Mucosa of descending colon (tissue), 3 donors: ENCODE data around the gene MFF. TPM values are rescaled to one million over a fixed set of nuclear protein-coding genes. Genes with fewer than 3 reads are reported as not detected.

ENCODE experiments used
- ATAC-seq: fragments of 200-7000 bp; cut with Tn5 transposase; one replicate; pipeline ENCODE4 v1.9.1; 2020; ENCODE audit warnings: mild to moderate bottlenecking, moderate library complexity
- DNase-seq, 3 donors: peaks; one replicate each; pipeline ENCODE4 v3.0.0-alpha.2; 2020
- H3K36me3 ChIP-seq: fragments of 200-600 bp; one replicate; pipeline ENCODE4 v1.8.0; 2021; ENCODE audit warnings: low read depth, mild to moderate bottlenecking
- H3K4me1 ChIP-seq: fragments of 200-600 bp; one replicate; pipeline ENCODE4 v1.8.0; 2021; ENCODE audit warnings: low read depth, mild to moderate bottlenecking
- H3K4me3 ChIP-seq: fragments of 200-600 bp; one replicate; pipeline ENCODE4 v1.8.0; 2021; ENCODE audit warnings: mild to moderate bottlenecking
- H3K9me3 ChIP-seq: fragments of 200-600 bp; one replicate; pipeline ENCODE4 v1.8.0; 2021; ENCODE audit warnings: mild to moderate bottlenecking
- intact Hi-C, 2 donors: fragments of 100-400 bp; cut with DNase I in 1 of 2; cut with micrococcal nuclease in 1 of 2; formaldehyde crosslinking; loops; one replicate each; pipeline versions ENCODE4 v1.11.0 to v1.11.1; 2022; cut with DNase I, micrococcal nuclease
- long read RNA-seq, 2 donors: library from polyadenylated mRNA; unstranded; transcript quantifications; one replicate each; pipeline ENCODE4 v2.0.0, GENCODE V29; 2019 to 2021
- total RNA-seq, 3 donors: library from RNA; stranded (reverse); fragmentation: NEBNext Ultra II Directional in 2 of 3; extraction: Animal tissue kit (Norgen Biotek cat#: 25700) in 2 of 3; gene quantifications; one replicate each; pipeline versions ENCODE4 v1.2.1 to v1.2.4, GENCODE V29; 2021 to 2023
- TF ChIP-seq, protein P1 (sequence below): fragments of 200-600 bp; IDR thresholded peaks from one replicate; pipeline ENCODE4 v1.8.0; 2022; ENCODE audit warnings: antibody characterized with exemption, mild to moderate bottlenecking
- donor health status: DM: no; HTN: no; CAD: no; lungs with moderate emphysema.
- donor health status: DM: no; HTN: no; CAD: no.
- donor health status: DM: no; HTN: yes; CAD: no.

The MFF gene, protein sequence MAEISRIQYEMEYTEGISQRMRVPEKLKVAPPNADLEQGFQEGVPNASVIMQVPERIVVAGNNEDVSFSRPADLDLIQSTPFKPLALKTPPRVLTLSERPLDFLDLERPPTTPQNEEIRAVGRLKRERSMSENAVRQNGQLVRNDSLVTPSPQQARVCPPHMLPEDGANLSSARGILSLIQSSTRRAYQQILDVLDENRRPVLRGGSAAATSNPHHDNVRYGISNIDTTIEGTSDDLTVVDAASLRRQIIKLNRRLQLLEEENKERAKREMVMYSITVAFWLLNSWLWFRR
- total RNA-seq: 10 to 100 TPM; 73.3 to 80.2 (median 77.0) TPM
- long read RNA-seq, donor 1, transcript MFF-205 (7 exons, 1,085 nt): minor isoform, 12 of 126 reads
- long read RNA-seq, donor 1, transcript MFF-201 (9 exons, 2,004 nt): major isoform, 38 of 126 reads
- long read RNA-seq, donor 1, transcript MFF-203 (8 exons, 1,716 nt): minor isoform, 7 of 126 reads
- long read RNA-seq, donor 1, partial matches to known transcripts: 5 of 126 reads
- long read RNA-seq, donor 1, other reads (novel, unspliced or antisense): 49 of 126 reads
- long read RNA-seq, donor 2, transcript MFF-207 (6 exons, 1,548 nt): minor isoform, 5 of 87 reads
- long read RNA-seq, donor 2, transcript MFF-201 (9 exons, 2,004 nt): minor isoform, 12 of 87 reads
- long read RNA-seq, donor 2, transcript MFF-205 (7 exons, 1,085 nt): major isoform, 22 of 87 reads
- long read RNA-seq, donor 2, transcript MFF-219 (5 exons, 820 nt): minor isoform, 7 of 87 reads
- long read RNA-seq, donor 2, partial matches to known transcripts: 3 of 87 reads
- long read RNA-seq, donor 2, other reads (novel, unspliced or antisense): 32 of 87 reads

DNA sequence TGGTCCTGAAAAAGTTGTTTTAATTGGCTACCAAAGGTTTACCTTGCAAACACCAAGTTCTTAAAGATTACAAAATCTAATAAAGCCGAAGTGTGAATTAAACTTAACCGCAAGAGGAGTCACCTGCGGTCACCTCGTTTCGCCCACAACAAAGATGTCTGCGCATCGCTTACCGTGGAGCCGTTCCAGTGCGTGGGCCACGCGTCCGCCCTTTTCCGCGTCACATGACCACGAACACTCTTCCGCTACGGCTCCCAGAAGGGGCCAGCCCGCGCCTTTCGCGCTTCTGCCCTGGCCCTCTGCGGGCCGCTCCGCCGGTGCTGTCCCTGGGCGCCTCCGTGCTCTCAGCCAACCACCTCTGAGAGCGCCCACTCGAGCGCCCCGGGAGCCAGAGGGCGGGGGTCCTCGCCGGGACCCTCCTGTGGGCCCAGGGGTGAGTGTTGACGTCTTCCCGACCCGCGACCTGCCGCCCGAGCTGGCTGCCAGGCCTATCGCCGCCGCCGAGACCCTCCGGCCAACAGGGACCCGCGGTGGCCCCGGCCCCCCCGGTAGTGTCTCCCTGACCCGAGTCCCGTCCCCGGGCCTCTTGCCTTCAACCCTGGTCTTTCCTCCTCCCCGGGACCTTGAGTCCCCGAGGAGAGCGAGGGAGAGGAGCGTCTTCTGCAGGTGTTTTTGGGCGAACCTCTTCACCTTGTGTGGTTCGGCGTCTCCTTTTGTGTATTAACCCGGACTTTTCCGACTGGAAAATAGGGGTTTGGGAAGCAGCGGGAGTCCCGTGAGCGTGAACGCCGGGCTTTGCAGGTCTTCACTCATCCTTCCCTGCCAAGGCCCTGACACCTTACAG is at the start of gene MFF:
MFF (plus strand) TSS at position 257 of the 844 bp plus-strand sequence. CDS start 5,415 bp downstream, outside the sequence.
- peaks cover 13% of the 10 kb centered on the region for H3K4me1 ChIP-seq
- no peaks in the 10 kb centered on the region for H3K9me3 ChIP-seq
- peak; percentile 100 for ATAC-seq
- TF ChIP-seq, protein P1, sequence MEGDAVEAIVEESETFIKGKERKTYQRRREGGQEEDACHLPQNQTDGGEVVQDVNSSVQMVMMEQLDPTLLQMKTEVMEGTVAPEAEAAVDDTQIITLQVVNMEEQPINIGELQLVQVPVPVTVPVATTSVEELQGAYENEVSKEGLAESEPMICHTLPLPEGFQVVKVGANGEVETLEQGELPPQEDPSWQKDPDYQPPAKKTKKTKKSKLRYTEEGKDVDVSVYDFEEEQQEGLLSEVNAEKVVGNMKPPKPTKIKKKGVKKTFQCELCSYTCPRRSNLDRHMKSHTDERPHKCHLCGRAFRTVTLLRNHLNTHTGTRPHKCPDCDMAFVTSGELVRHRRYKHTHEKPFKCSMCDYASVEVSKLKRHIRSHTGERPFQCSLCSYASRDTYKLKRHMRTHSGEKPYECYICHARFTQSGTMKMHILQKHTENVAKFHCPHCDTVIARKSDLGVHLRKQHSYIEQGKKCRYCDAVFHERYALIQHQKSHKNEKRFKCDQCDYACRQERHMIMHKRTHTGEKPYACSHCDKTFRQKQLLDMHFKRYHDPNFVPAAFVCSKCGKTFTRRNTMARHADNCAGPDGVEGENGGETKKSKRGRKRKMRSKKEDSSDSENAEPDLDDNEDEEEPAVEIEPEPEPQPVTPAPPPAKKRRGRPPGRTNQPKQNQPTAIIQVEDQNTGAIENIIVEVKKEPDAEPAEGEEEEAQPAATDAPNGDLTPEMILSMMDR: no peak
- no peaks in the 10 kb centered on the region for H3K36me3 ChIP-seq
- peak within 1 kb of the TSS; percentile 94 for H3K4me3 ChIP-seq
- intact Hi-C loops: no loop called here
- DNase-seq: peak; percentile 94 to 96 (median 96)

DNA sequence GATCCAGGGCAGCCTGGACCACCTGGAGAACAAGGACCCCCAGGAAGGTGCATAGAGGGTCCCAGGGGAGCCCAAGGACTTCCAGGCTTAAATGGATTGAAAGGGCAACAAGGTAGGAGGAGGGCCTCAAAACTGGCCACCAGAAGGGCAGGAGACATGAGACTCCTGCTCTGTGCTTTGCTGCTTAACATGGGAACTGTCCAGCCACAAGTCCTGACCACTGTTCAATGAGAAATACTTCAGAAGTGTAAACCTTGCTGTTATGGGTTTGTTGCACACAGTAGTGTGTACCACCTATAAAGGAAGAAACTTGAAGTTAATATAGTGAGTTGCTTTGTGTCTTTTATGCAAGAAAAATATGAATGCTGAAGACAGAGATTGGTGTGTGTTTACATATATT is 44.2 kb upstream of the MFF start:
- TF ChIP-seq, protein P1: no peak

DNA sequence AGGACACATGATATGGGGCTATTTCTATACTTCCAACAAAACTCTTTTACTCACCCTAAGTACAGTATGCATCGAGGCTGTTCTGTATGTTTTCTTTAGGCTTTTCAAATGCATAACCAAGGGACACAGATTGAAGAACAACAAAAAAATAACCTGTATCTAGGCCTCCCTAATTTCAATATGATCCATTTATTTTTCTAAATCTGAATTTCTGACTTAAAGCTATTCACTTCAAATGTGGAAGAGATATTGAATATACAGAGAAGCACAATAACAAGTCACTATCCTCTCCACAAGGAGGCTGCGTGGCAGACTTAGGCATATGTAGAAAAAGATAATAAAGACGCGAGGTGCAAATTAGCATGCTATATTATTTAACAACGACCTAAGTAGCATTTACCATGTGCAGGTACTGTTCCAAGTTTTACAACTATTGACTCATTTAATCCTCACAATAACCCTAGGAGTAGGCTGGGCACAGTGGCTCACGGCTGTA is 39.3 kb upstream of the MFF start:
- Histone ChIP-seq H3K9me3 (no peaks in the 10 kb centered on the region), H3K4me3 (no peak overlapping the region), H3K36me3 (no peaks in the 10 kb centered on the region), H3K4me1 (no peaks in the 10 kb centered on the region)
- ATAC-seq (no peak), DNase-seq (no peak)
- intact Hi-C loops: no loop called here
- TF ChIP-seq, protein P1: no peak

More for the DNA sequence above, 44.2 kb upstream of the MFF start:
- H3K4me3 ChIP-seq: no peak overlapping the region
- H3K9me3 ChIP-seq: no peaks in the 10 kb centered on the region
- intact Hi-C loops: no loop called here
- no peaks in the 10 kb centered on the region for H3K4me1 ChIP-seq
- DNase-seq: no peak
- H3K36me3 ChIP-seq: no peaks in the 10 kb centered on the region
- ATAC-seq: no peak

DNA sequence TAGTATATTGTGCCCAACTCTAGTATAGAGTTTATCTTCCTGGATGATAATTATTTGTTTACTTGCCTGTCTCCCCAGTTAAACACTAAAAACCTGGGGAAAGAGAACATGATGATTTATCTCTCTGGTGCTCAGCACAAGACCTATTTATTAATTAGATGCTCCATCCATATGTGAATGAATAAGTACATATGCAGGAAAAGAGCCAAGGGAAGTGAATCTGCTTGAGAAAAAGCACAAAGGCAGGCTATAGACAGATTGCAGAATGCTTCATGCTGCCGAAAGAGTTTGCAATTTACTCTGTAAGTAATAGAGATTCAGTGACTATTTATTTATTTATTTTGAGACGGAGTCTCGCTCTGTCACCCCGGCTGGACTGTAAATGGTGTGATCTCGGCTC is 37.3 kb upstream of the MFF start:
- ATAC-seq: no peak
- Histone ChIP-seq H3K4me1 (no peaks in the 10 kb centered on the region), H3K4me3 (no peak overlapping the region), H3K9me3 (no peaks in the 10 kb centered on the region), H3K36me3 (no peaks in the 10 kb centered on the region)
- no peak for DNase-seq
- TF ChIP-seq, protein P1: no peak
- intact Hi-C loops: no loop called here

DNA sequence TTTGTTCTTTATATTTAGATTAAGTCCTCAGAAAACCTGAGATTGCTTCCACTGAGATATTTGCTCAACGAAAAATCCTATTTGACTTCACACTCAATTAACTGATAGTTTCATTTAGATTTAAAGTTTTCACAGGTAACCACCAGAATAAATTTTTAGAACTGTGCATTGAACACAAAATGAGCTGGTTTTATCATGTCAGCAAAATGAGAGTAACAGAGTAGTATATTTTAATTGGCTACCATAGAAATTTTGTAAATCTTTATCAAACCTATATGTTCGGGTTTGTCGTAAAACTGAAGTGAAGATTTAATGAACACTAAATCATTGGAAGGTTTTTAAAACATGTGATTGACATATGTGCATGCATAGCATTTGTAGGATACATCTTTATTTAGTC is 32.7 kb upstream of the MFF start:
- H3K4me1 ChIP-seq: no peaks in the 10 kb centered on the region
- no peak for ATAC-seq
- no peaks in the 10 kb centered on the region for H3K9me3 ChIP-seq
- H3K4me3 ChIP-seq: no peak overlapping the region
- TF ChIP-seq, protein P1: no peak
- H3K36me3 ChIP-seq: no peaks in the 10 kb centered on the region
- no peak for DNase-seq
- intact Hi-C loops: no loop called here
